Measurements from ENCODE around the gene SDCBP2.

DNA sequence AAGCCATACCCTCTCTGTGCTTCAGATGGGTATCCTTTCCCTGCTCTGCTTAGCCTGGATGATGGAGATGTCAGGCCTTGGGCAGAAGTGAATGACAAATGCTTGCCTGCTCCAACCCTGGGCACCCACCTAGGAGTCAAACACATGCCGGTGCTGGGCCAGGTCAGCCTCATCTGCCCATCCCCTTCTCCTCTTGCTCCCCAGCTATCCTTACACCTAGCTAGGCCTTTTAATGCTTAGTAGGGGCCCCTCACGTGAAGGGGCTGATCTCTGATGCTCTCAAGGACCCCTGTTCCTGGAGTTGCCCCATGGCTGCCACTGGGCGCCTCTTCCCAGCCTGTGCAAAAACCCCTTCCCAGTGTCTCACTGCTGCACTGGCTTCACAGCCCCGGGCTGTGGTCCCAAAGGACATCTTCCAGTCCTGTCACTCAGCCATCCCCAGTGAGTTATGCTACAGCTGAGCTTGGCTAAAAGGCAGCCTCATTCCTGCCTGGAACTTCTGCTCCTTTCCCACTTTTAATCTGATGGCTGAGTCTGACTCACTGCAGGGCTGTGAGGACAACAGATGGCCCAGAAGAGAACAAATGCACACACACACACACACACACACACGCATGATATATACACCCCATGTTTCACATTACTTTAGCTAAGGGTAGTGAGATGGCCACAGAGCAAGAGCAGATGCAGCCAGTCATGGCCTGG is 12.8 kb upstream of the SDCBP2 start:
- TF ChIP-seq, protein P1, sequence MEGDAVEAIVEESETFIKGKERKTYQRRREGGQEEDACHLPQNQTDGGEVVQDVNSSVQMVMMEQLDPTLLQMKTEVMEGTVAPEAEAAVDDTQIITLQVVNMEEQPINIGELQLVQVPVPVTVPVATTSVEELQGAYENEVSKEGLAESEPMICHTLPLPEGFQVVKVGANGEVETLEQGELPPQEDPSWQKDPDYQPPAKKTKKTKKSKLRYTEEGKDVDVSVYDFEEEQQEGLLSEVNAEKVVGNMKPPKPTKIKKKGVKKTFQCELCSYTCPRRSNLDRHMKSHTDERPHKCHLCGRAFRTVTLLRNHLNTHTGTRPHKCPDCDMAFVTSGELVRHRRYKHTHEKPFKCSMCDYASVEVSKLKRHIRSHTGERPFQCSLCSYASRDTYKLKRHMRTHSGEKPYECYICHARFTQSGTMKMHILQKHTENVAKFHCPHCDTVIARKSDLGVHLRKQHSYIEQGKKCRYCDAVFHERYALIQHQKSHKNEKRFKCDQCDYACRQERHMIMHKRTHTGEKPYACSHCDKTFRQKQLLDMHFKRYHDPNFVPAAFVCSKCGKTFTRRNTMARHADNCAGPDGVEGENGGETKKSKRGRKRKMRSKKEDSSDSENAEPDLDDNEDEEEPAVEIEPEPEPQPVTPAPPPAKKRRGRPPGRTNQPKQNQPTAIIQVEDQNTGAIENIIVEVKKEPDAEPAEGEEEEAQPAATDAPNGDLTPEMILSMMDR (IDR thresholded peaks at IDR 0.05; ENCODE audit: insufficient read depth, low read depth, low read length) = no peak
- TF ChIP-seq EZH2 (IDR thresholded peaks at IDR 0.05; ENCODE audit: insufficient read depth, low read length) = no peak

Measured in astrocyte (in vitro differentiated cells and primary cell).